T-helper 2 cell treated with Interferon-gamma antibody and Interleukin-4, amounts not matched to agents 5 μg/mL and 100 μg/mL, for 36 hours (primary cell): ENCODE measurements around the gene EPB41.
"Not testable (repeated sequence)": the region's sequence is repeated elsewhere in the genome, so short reads cannot be mapped to it uniquely, and the experiment has no call there.

Source experiments
- DNase-seq: peaks from one replicate; pipeline ENCODE4 v3.0.0; 2021; ENCODE audit warnings: low spot score
- H3K27ac Mint-ChIP-seq: one replicate; pipeline ENCODE4 v1.8.0; 2021; ENCODE audit warnings: mild to moderate bottlenecking, mixed read lengths
- H3K27me3 Mint-ChIP-seq: one replicate; pipeline ENCODE4 v1.8.0; 2021; ENCODE audit warnings: low read depth, mixed read lengths
- H3K36me3 Mint-ChIP-seq: one replicate; pipeline ENCODE4 v1.8.0; 2021; ENCODE audit warnings: low read depth, mixed read lengths
- H3K4me1 Mint-ChIP-seq: one replicate; pipeline ENCODE4 v1.8.0; 2021; ENCODE audit warnings: low read depth, mixed read lengths
- H3K4me3 Mint-ChIP-seq: one replicate; pipeline ENCODE4 v1.8.0; 2022; ENCODE audit warnings: mild to moderate bottlenecking, moderate library complexity, mixed read lengths
- H3K9me3 Mint-ChIP-seq: one replicate; pipeline ENCODE4 v1.8.0; 2021; ENCODE audit warnings: mixed read lengths

Gene EPB41

GRCh38 chr1:29084196-29084521, 169.8 kb downstream of the EPB41 start:
- H3K4me1 Mint-ChIP-seq = no peaks in the 10 kb centered on the region
- no peaks in the 10 kb centered on the region for H3K27me3 Mint-ChIP-seq
- no peaks in the 10 kb centered on the region for H3K9me3 Mint-ChIP-seq
- H3K36me3 Mint-ChIP-seq = peaks cover 5% of the 10 kb centered on the region
- no peak overlapping the region for H3K27ac Mint-ChIP-seq
- no peak overlapping the region for H3K4me3 Mint-ChIP-seq
- DNase-seq = no peak

GRCh38 chr1:29090937-29091618, 176.7 kb downstream of the EPB41 start:
- Mint-ChIP-seq H3K27ac (no peak overlapping the region), H3K36me3 (peaks cover 27% of the 10 kb centered on the region), H3K4me1 (peaks cover 1% of the 10 kb centered on the region), H3K4me3 (no peak overlapping the region), H3K9me3 (peaks cover 6% of the 10 kb centered on the region), H3K27me3 (no peaks in the 10 kb centered on the region)
- DNase-seq = no peak

- not testable (repeated sequence) for H3K4me3 Mint-ChIP-seq, H3K4me1 Mint-ChIP-seq, H3K27ac Mint-ChIP-seq, H3K9me3 Mint-ChIP-seq, DNase-seq, H3K27me3 Mint-ChIP-seq
- H3K36me3 Mint-ChIP-seq = peaks cover 31% of the 10 kb centered on the region
These were observed 178.3 kb downstream of the EPB41 start for GRCh38 chr1:29092704-29093103.

GRCh38 chr1:29094433-29094832, 180.1 kb downstream of the EPB41 start:
- DNase-seq = no peak
- Mint-ChIP-seq H3K27me3 (no peaks in the 10 kb centered on the region), H3K9me3 (peaks cover 6% of the 10 kb centered on the region), H3K4me3 (no peak overlapping the region), H3K27ac (no peak overlapping the region), H3K4me1 (peaks cover 3% of the 10 kb centered on the region), H3K36me3 (peaks cover 33% of the 10 kb centered on the region)

- no peak overlapping the region for H3K4me3 Mint-ChIP-seq
- no peaks in the 10 kb centered on the region for H3K27me3 Mint-ChIP-seq
- peaks cover 6% of the 10 kb centered on the region for H3K9me3 Mint-ChIP-seq
- peaks cover 37% of the 10 kb centered on the region for H3K36me3 Mint-ChIP-seq
- DNase-seq = no peak
- peaks cover 3% of the 10 kb centered on the region for H3K4me1 Mint-ChIP-seq
- H3K27ac Mint-ChIP-seq = no peak overlapping the region
These were observed 180.6 kb downstream of the EPB41 start for GRCh38 chr1:29094954-29095353.

- peaks cover 6% of the 10 kb centered on the region for H3K9me3 Mint-ChIP-seq
- DNase-seq = no peak
- no peak overlapping the region for H3K27ac Mint-ChIP-seq
- H3K27me3 Mint-ChIP-seq = no peaks in the 10 kb centered on the region
- H3K4me1 Mint-ChIP-seq = peaks cover 3% of the 10 kb centered on the region
- H3K4me3 Mint-ChIP-seq = no peak overlapping the region
- peaks cover 36% of the 10 kb centered on the region for H3K36me3 Mint-ChIP-seq
These were observed 182.0 kb downstream of the EPB41 start for GRCh38 chr1:29096231-29096886.

- H3K9me3 Mint-ChIP-seq = no peaks in the 10 kb centered on the region
- peaks cover 3% of the 10 kb centered on the region for H3K4me1 Mint-ChIP-seq
- DNase-seq = no peak
- no peaks in the 10 kb centered on the region for H3K27me3 Mint-ChIP-seq
- no peak overlapping the region for H3K4me3 Mint-ChIP-seq
- peaks cover 26% of the 10 kb centered on the region for H3K36me3 Mint-ChIP-seq
- no peak overlapping the region for H3K27ac Mint-ChIP-seq
These were observed 184.9 kb downstream of the EPB41 start for GRCh38 chr1:29099286-29099685.

GRCh38 chr1:29100487-29100886, 186.1 kb downstream of the EPB41 start:
- Mint-ChIP-seq H3K27ac (no peak overlapping the region), H3K36me3 (peaks cover 24% of the 10 kb centered on the region), H3K4me1 (peaks cover 3% of the 10 kb centered on the region), H3K9me3 (no peaks in the 10 kb centered on the region), H3K27me3 (no peaks in the 10 kb centered on the region), H3K4me3 (no peak overlapping the region)
- DNase-seq = no peak

GRCh38 chr1:29105822-29106221, 191.5 kb downstream of the EPB41 start:
- no peaks in the 10 kb centered on the region for H3K9me3 Mint-ChIP-seq
- H3K4me1 Mint-ChIP-seq = no peaks in the 10 kb centered on the region
- no peak overlapping the region for H3K4me3 Mint-ChIP-seq
- H3K27ac Mint-ChIP-seq = no peak overlapping the region
- H3K36me3 Mint-ChIP-seq = peaks cover 14% of the 10 kb centered on the region
- DNase-seq = no peak
- no peaks in the 10 kb centered on the region for H3K27me3 Mint-ChIP-seq

- H3K27me3 Mint-ChIP-seq, H3K4me3 Mint-ChIP-seq, H3K4me1 Mint-ChIP-seq, H3K9me3 Mint-ChIP-seq, H3K27ac Mint-ChIP-seq, DNase-seq: not testable (repeated sequence)
- H3K36me3 Mint-ChIP-seq = peaks cover 13% of the 10 kb centered on the region
These were observed 193.7 kb downstream of the EPB41 start for GRCh38 chr1:29108041-29108440.

- peaks cover 27% of the 10 kb centered on the region for H3K36me3 Mint-ChIP-seq
These were observed 198.5 kb downstream of the EPB41 start for GRCh38 chr1:29112705-29113412.

GRCh38 chr1:29113413-29114117, 199.2 kb downstream of the EPB41 start:
- Mint-ChIP-seq H3K9me3 (no peaks in the 10 kb centered on the region), H3K4me3 (no peak overlapping the region), H3K4me1 (no peaks in the 10 kb centered on the region), H3K27ac (no peak overlapping the region), H3K27me3 (no peaks in the 10 kb centered on the region), H3K36me3 (peaks cover 29% of the 10 kb centered on the region)
- DNase-seq = no peak

More at GRCh38 chr1:29112705-29113412, 198.5 kb downstream of the EPB41 start:
- H3K27ac Mint-ChIP-seq = no peak overlapping the region
- no peak for DNase-seq
- no peaks in the 10 kb centered on the region for H3K9me3 Mint-ChIP-seq
- no peak overlapping the region for H3K4me3 Mint-ChIP-seq
- no peaks in the 10 kb centered on the region for H3K27me3 Mint-ChIP-seq
- no peaks in the 10 kb centered on the region for H3K4me1 Mint-ChIP-seq

- H3K27me3 Mint-ChIP-seq = no peaks in the 10 kb centered on the region
- DNase-seq = no peak
- H3K27ac Mint-ChIP-seq = no peak overlapping the region
- H3K36me3 Mint-ChIP-seq = peaks cover 30% of the 10 kb centered on the region
- no peaks in the 10 kb centered on the region for H3K4me1 Mint-ChIP-seq
- no peak overlapping the region for H3K4me3 Mint-ChIP-seq
- H3K9me3 Mint-ChIP-seq = no peaks in the 10 kb centered on the region
These were observed 200.3 kb downstream of the EPB41 start for GRCh38 chr1:29114654-29115053.

GRCh38 chr1:29117381-29117780, 203.0 kb downstream of the EPB41 start:
- Mint-ChIP-seq H3K9me3 (no peaks in the 10 kb centered on the region), H3K4me1 (no peaks in the 10 kb centered on the region), H3K36me3 (peaks cover 29% of the 10 kb centered on the region), H3K27ac (no peak overlapping the region), H3K27me3 (peaks cover 12% of the 10 kb centered on the region), H3K4me3 (no peak overlapping the region)
- no peak for DNase-seq
